Suprapubic skin (tissue), 4 donors: ENCODE results near the gene GAS7.

Experiments used
- POLR2A ChIP-seq, 2 donors: fragments of 450-650 bp; IDR thresholded peaks; one replicate each; pipeline ENCODE4 v1.6.1; 2017; ENCODE audit warnings: antibody characterized with exemption in 2 of 2, mild to moderate bottlenecking in 2 of 2, moderate library complexity in 2 of 2
- POLR2AphosphoS5 ChIP-seq, 3 donors: sonication (generic); formaldehyde crosslinking; IDR thresholded peaks; one replicate each; pipeline ENCODE4 v1.6.1; 2017; ENCODE audit warnings: antibody characterized with exemption in 3 of 3
- TF ChIP-seq, protein P1 (sequence below), 2 donors: fragments of 200-600 bp in 1 of 2; fragments of 450-650 bp in 1 of 2; sonication (generic) in 1 of 2; IDR thresholded peaks; one replicate each; pipeline ENCODE4 v1.5.1; 2016 to 2019; ENCODE audit warnings: antibody characterized with exemption in 2 of 2, mild to moderate bottlenecking in 1 of 2, moderate library complexity in 1 of 2

DNA sequence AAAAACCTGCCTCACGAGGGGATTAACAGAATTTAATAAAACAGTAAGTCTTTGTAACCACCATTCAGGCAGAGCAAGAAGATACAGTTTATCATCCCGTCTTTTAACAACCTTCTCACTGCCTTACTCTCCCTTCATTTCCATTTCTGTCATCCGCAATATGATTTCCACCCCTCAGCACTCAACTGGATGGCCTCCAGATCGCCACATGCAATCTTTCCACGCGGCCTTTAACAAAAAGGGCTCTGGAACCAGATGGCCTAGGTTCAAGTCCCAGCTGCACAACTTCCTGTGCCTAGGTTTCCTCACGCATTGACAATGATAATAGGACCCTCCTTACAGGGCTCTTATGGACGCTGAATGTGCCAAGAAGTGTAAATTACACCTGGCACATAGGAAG, 103.6 kb downstream of the GAS7 start:
- TF ChIP-seq POLR2A (IDR thresholded peaks at IDR 0.05) (no peak), POLR2AphosphoS5 (IDR thresholded peaks at IDR 0.05) (no peak)
- TF ChIP-seq, protein P1, sequence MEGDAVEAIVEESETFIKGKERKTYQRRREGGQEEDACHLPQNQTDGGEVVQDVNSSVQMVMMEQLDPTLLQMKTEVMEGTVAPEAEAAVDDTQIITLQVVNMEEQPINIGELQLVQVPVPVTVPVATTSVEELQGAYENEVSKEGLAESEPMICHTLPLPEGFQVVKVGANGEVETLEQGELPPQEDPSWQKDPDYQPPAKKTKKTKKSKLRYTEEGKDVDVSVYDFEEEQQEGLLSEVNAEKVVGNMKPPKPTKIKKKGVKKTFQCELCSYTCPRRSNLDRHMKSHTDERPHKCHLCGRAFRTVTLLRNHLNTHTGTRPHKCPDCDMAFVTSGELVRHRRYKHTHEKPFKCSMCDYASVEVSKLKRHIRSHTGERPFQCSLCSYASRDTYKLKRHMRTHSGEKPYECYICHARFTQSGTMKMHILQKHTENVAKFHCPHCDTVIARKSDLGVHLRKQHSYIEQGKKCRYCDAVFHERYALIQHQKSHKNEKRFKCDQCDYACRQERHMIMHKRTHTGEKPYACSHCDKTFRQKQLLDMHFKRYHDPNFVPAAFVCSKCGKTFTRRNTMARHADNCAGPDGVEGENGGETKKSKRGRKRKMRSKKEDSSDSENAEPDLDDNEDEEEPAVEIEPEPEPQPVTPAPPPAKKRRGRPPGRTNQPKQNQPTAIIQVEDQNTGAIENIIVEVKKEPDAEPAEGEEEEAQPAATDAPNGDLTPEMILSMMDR (IDR thresholded peaks at IDR 0.05): no peak
